Uterus (tissue), 2 donors: Measurements from ENCODE around the gene FAIM.

ENCODE experiments used
- POLR2A ChIP-seq, 2 donors: fragments of 450-650 bp; IDR thresholded peaks; one replicate each; pipeline ENCODE4 v1.6.1; 2016; ENCODE audit warnings: antibody characterized with exemption in 2 of 2, mild to moderate bottlenecking in 1 of 2, moderate library complexity in 1 of 2
- TF ChIP-seq, protein P1 (sequence below), 4 experiments: fragments of 200-600 bp in 2 of 4; fragments of 450-650 bp in 2 of 4; sonication (generic) in 2 of 4; IDR thresholded peaks; one replicate each; pipeline ENCODE4 v1.5.1; 2016 to 2019; ENCODE audit warnings: antibody characterized with exemption in 4 of 4, mild to moderate bottlenecking in 2 of 4, moderate library complexity in 1 of 4

GRCh38 chr3:138593488-138594149 is 15.0 kb upstream of the FAIM start:
- TF ChIP-seq, protein P1, sequence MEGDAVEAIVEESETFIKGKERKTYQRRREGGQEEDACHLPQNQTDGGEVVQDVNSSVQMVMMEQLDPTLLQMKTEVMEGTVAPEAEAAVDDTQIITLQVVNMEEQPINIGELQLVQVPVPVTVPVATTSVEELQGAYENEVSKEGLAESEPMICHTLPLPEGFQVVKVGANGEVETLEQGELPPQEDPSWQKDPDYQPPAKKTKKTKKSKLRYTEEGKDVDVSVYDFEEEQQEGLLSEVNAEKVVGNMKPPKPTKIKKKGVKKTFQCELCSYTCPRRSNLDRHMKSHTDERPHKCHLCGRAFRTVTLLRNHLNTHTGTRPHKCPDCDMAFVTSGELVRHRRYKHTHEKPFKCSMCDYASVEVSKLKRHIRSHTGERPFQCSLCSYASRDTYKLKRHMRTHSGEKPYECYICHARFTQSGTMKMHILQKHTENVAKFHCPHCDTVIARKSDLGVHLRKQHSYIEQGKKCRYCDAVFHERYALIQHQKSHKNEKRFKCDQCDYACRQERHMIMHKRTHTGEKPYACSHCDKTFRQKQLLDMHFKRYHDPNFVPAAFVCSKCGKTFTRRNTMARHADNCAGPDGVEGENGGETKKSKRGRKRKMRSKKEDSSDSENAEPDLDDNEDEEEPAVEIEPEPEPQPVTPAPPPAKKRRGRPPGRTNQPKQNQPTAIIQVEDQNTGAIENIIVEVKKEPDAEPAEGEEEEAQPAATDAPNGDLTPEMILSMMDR (IDR thresholded peaks at IDR 0.05), result no peak
- TF ChIP-seq POLR2A (IDR thresholded peaks at IDR 0.05), result no peak
